IMR-90 (cell line): ENCODE measurements around the gene ARPC2. TPM values are rescaled to one million over a fixed set of nuclear protein-coding genes. Genes with fewer than 3 reads are reported as not detected.

ENCODE experiments used
- ATAC-seq: fragments of 200-7000 bp; cut with Tn5 transposase; 2 replicates; pipeline ENCODE4 v1.9.1; 2020; ENCODE audit warnings: low read depth, mild to moderate bottlenecking, moderate library complexity
- BruUV-seq: library from RNA; stranded (reverse); fragments of 400-500 nt; replicated peaks from 2 replicates; lab custom pipeline; 2021; lab: Mats Ljungman, UMichigan
- CTCF ChIA-PET: fragments of 300-600 bp; formaldehyde crosslinking; extraction: SDS; loops from one replicate; lab custom pipeline; 2021; ENCODE audit warnings: antibody characterized with exemption; lab: Yijun Ruan, JAX
- POLR2A ChIA-PET: fragments of 300-600 bp; sonication (Branson Sonifier 250); formaldehyde crosslinking; loops from one replicate; lab custom pipeline; 2022; ENCODE audit warnings: antibody characterized with exemption; ENCODE audit not compliant: unreplicated experiment; lab: Charles Lee
- DNase-seq: peaks from one replicate; pipeline ENCODE4 v3.0.0; 2013
- H2AFZ ChIP-seq: replicated peaks from 2 replicates; pipeline ENCODE3; 2013; ENCODE audit warnings: low read length, mild to moderate bottlenecking; ENCODE audit not compliant: poor library complexity
- H2AK5ac ChIP-seq: 2 replicates; pipeline ENCODE4 v1.6.1; 2013; ENCODE audit warnings: low read depth, low read length, inconsistent platforms
- H2AK9ac ChIP-seq: replicated peaks from 2 replicates; pipeline ENCODE3; 2013; ENCODE audit warnings: mild to moderate bottlenecking, low read depth, low read length, moderate library complexity; ENCODE audit not compliant: poor library complexity
- H2BK120ac ChIP-seq: 2 replicates; pipeline ENCODE4 v1.6.1; 2013; ENCODE audit warnings: low read depth, low read length, inconsistent platforms
- H2BK15ac ChIP-seq: 3 replicates; pipeline ENCODE4 v1.6.1; 2013; ENCODE audit warnings: low read depth, low read length, inconsistent platforms
- H2BK20ac ChIP-seq: 2 replicates; pipeline ENCODE4 v1.6.1; 2013; ENCODE audit warnings: low read depth, mild to moderate bottlenecking, inconsistent platforms, low read length, moderate library complexity
- H2BK5ac ChIP-seq: 2 replicates; pipeline ENCODE4 v1.6.1; 2013; ENCODE audit warnings: mild to moderate bottlenecking, low read depth, low read length, inconsistent platforms; ENCODE audit not compliant: poor library complexity, severe bottlenecking
- H3K14ac ChIP-seq: replicated peaks from 2 replicates; pipeline ENCODE4 v1.6.1; 2013; ENCODE audit warnings: low read depth, low read length, inconsistent platforms
- H3K18ac ChIP-seq: 2 replicates; pipeline ENCODE4 v1.6.1; 2013; ENCODE audit warnings: low read depth, low read length, control low read depth
- H3K23ac ChIP-seq: 2 replicates; pipeline ENCODE4 v1.6.1; 2013; ENCODE audit warnings: low read depth, low read length, inconsistent platforms
- H3K27ac ChIP-seq: 2 replicates; pipeline ENCODE4 v1.5.1; 2013; ENCODE audit warnings: mild to moderate bottlenecking, control low read depth, low read length; ENCODE audit not compliant: insufficient read depth
- H3K27me3 ChIP-seq: 2 replicates; pipeline ENCODE4 v1.6.1; 2013; ENCODE audit warnings: low read length; ENCODE audit not compliant: control insufficient read depth, insufficient read depth
- H3K36me3 ChIP-seq: 2 replicates; pipeline ENCODE4 v1.6.1; 2013; ENCODE audit warnings: low read length, mixed read lengths; ENCODE audit not compliant: control insufficient read depth, insufficient read depth
- H3K4ac ChIP-seq: 2 replicates; pipeline ENCODE4 v1.6.1; 2013; ENCODE audit warnings: low read depth, low read length, inconsistent platforms
- H3K4me1 ChIP-seq: 2 replicates; pipeline ENCODE4 v1.6.1; 2013; ENCODE audit warnings: low read length, mixed read lengths; ENCODE audit not compliant: control insufficient read depth, insufficient read depth
- H3K4me2 ChIP-seq: 2 replicates; pipeline ENCODE4 v1.6.1; 2013; ENCODE audit warnings: low read depth, mild to moderate bottlenecking, control low read depth, low read length, moderate library complexity
- H3K4me3 ChIP-seq: 2 replicates; pipeline ENCODE4 v1.5.1; 2013; ENCODE audit warnings: low read depth, mild to moderate bottlenecking, control low read depth, low read length, moderate library complexity; ENCODE audit not compliant: insufficient read depth
- H3K56ac ChIP-seq: 2 replicates; pipeline ENCODE4 v1.6.1; 2013; ENCODE audit warnings: low read length, inconsistent platforms; ENCODE audit not compliant: insufficient read depth; ENCODE audit errors: extremely low read depth
- H3K79me1 ChIP-seq, 2 experiments: 2 replicates each; pipeline ENCODE4 v1.6.1; 2013; ENCODE audit warnings: low read length in 2 of 2, inconsistent platforms in 1 of 2, low read depth in 1 of 2
- H3K9ac ChIP-seq: 2 replicates; pipeline ENCODE4 v1.6.1; 2013; ENCODE audit warnings: low read depth, low read length, control low read depth
- H3K9me1 ChIP-seq: 2 replicates; pipeline ENCODE4 v1.6.1; 2013; ENCODE audit warnings: low read length, inconsistent platforms; ENCODE audit not compliant: insufficient read depth
- H3K9me3 ChIP-seq: 2 replicates; pipeline ENCODE4 v1.6.1; 2013; ENCODE audit warnings: low read length; ENCODE audit not compliant: control insufficient read depth, insufficient read depth
- H4K20me1 ChIP-seq: 2 replicates; pipeline ENCODE4 v1.6.1; 2013; ENCODE audit warnings: low read length, inconsistent platforms; ENCODE audit not compliant: insufficient read depth
- H4K5ac ChIP-seq: 2 replicates; pipeline ENCODE4 v1.6.1; 2013; ENCODE audit warnings: mild to moderate bottlenecking, low read depth, low read length, control low read depth
- H4K8ac ChIP-seq, 2 experiments: 2 replicates each; pipeline ENCODE4 v1.6.1; 2013; ENCODE audit warnings: low read depth in 2 of 2, low read length in 2 of 2, control low read depth in 1 of 2, inconsistent platforms in 1 of 2
- H4K91ac ChIP-seq: 2 replicates; pipeline ENCODE4 v1.6.1; 2013; ENCODE audit warnings: low read depth, low read length, inconsistent platforms; ENCODE audit not compliant: insufficient read depth
- BHLHE40 ChIP-seq: fragments of 150-350 bp; IDR thresholded peaks from 2 replicates; pipeline ENCODE4 v1.6.1; 2016; ENCODE audit warnings: mild to moderate bottlenecking, low read depth, low read length
- CHD1 ChIP-seq: IDR thresholded peaks from 2 replicates; pipeline ENCODE4 v1.6.1; 2012; ENCODE audit warnings: low read depth, low read length, improper control_type of control experiment
- ELK1 ChIP-seq: fragments of 150-350 bp; IDR thresholded peaks from 2 replicates; pipeline ENCODE4 v1.6.1; 2016; ENCODE audit warnings: low read depth, mild to moderate bottlenecking, low read length, moderate library complexity, borderline replicate concordance
- FOS ChIP-seq: fragments of 150-350 bp; IDR thresholded peaks from 2 replicates; pipeline ENCODE4 v1.6.1; 2016; ENCODE audit warnings: low read depth, low read length
- NFE2L2 ChIP-seq: fragments of 150-350 bp; IDR thresholded peaks from 2 replicates; pipeline ENCODE4 v1.6.1; 2016; ENCODE audit warnings: low read depth, mild to moderate bottlenecking, low read length
- RAD21 ChIP-seq: IDR thresholded peaks from 2 replicates; pipeline ENCODE4 v1.6.1; 2012; ENCODE audit warnings: low read length, improper control_type of control experiment
- RCOR1 ChIP-seq: IDR thresholded peaks from 2 replicates; pipeline ENCODE4 v1.6.1; 2012; ENCODE audit warnings: mild to moderate bottlenecking, low read length, improper control_type of control experiment; ENCODE audit not compliant: insufficient replicate concordance
- RFX5 ChIP-seq: IDR thresholded peaks from 2 replicates; pipeline ENCODE4 v1.8.0; 2012; ENCODE audit warnings: low read depth, mild to moderate bottlenecking, low read length, moderate library complexity
- SMC3 ChIP-seq: fragments of 150-350 bp; IDR thresholded peaks from 2 replicates; pipeline ENCODE4 v1.6.1; 2016; ENCODE audit warnings: low read depth, mild to moderate bottlenecking, antibody characterized with exemption, low read length, moderate library complexity
- WGBS, 2 experiments: methylation state at CpG; one replicate each; pipeline versions ENCODE4 v1.1.5 to v1.1.7; 2013; ENCODE audit warnings: missing lambda C conversion rate in 2 of 2; ENCODE audit not compliant: insufficient read length in 1 of 2; ENCODE audit errors: extremely low coverage in 2 of 2; 5-methylcytosine and 5-hydroxymethylcytosine counted together
- dilution Hi-C: fragments of 300-500 bp; cut with HindIII; formaldehyde crosslinking; loops from one replicate; pipeline ENCODE4 v1.14.3; 2018; ENCODE audit warnings: low sequenced_read_pairs; ENCODE audit not compliant: unreplicated experiment
- in situ Hi-C: fragments of 300-500 bp; cut with MboI; formaldehyde crosslinking; loops from 3 replicates; pipeline ENCODE4 v1.14.3; 2019; ENCODE audit warnings: low sequenced_read_pairs, inconsistent platforms, mixed read lengths
- intact Hi-C: fragments of 100-400 bp; cut with micrococcal nuclease; formaldehyde crosslinking; loops from 2 replicates; pipeline ENCODE4 v1.10.0; 2022
- polyA plus RNA-seq, 3 experiments: library from polyadenylated mRNA; depleted of rRNA; stranded (reverse); fragments of >200 nt; gene quantifications; 2 replicates each; pipeline ENCODE4 v1.2.3, GENCODE V29; 2012; ENCODE audit warnings: low replicate concordance in 1 of 3
- total RNA-seq: library from RNA; depleted of rRNA; stranded (reverse); fragments of >200 nt; gene quantifications from 2 replicates; pipeline ENCODE4 v1.2.3, GENCODE V29; 2012

Gene ARPC2
- total and polyA plus RNA-seq, 2 of the 4 experiments (the other 2 are of a cell fraction) = 561 to 635 TPM

GRCh38 chr2:218224186-218224585, 7.2 kb downstream of the ARPC2 start:
- Histone ChIP-seq H3K9me3 (no peaks in the 10 kb centered on the region), H2BK5ac (no peak overlapping the region), H3K4me3 (no peak overlapping the region), H3K4ac (no peak overlapping the region), H2AFZ (no peak overlapping the region), H2BK20ac (no peak overlapping the region), H3K4me1 (peaks cover 22% of the 10 kb centered on the region), H2BK120ac (no peak overlapping the region), H4K91ac (no peak overlapping the region), H3K79me1 (peaks cover 9 to 56% of the 10 kb centered on the region in 2 experiments; a peak in 3 of 4 replicates), H3K27me3 (no peaks in the 10 kb centered on the region), H3K23ac (no peak overlapping the region), H4K5ac (no peak overlapping the region), H3K4me2 (no peak overlapping the region), H3K36me3 (peaks cover 32% of the 10 kb centered on the region), H2BK15ac (no peak overlapping the region), H3K18ac (no peak overlapping the region), H3K9me1 (peaks cover 21% of the 10 kb centered on the region), H2AK5ac (no peak overlapping the region), H2AK9ac (no peak overlapping the region), H4K20me1 (peaks cover 73% of the 10 kb centered on the region), H4K8ac (no peak overlapping the region), H3K9ac (no peak overlapping the region), H3K56ac (no peak overlapping the region), H3K27ac (no peak overlapping the region), H3K14ac (no peak overlapping the region)
- ATAC-seq (peak; percentile 33; the same call in 1 of the 2 replicates), DNase-seq (peak; percentile 55)
- POLR2A ChIA-PET = no interaction called here
- in situ Hi-C loops = no loop called here
- TF ChIP-seq RAD21 = no peak
- TF ChIP-seq SMC3 = no peak
- no peak for TF ChIP-seq RCOR1
- no peak for TF ChIP-seq BHLHE40
- TF ChIP-seq FOS = no peak
- TF ChIP-seq NFE2L2 = no peak
- no peak for TF ChIP-seq RFX5
- TF ChIP-seq CHD1 = no peak
- TF ChIP-seq ELK1 = no peak
- dilution Hi-C loops = no loop called here
- BruUV-seq = no TSS peak
- CTCF ChIA-PET = no interaction called here
- WGBS, 2 experiments = no CpG with 5 or more reads among the region's 1 CpG
- intact Hi-C loops = no loop called here
